Gastroesophageal sphincter (tissue), 4 donors: ENCODE results near the gene KIRREL1. TPM values are rescaled to one million over a fixed set of nuclear protein-coding genes. Genes with fewer than 3 reads are reported as not detected.

Source experiments
- ATAC-seq: fragments of 150-250 bp; one replicate; pipeline ENCODE4 v1.9.1; 2016; ENCODE audit warnings: mild to moderate bottlenecking, moderate library complexity
- H3K27ac ChIP-seq, 4 donors: fragments of 200-600 bp; sonication (generic) in 3 of 4; 1 replicate in 3 of 4; 2 replicates in 1 of 4; pipeline ENCODE4 v1.5.1; 2016 to 2019
- H3K27me3 ChIP-seq: fragments of 200-600 bp; sonication (generic); one replicate; pipeline ENCODE4 v1.5.1; 2019
- H3K36me3 ChIP-seq, 2 donors: fragments of 200-600 bp; sonication (generic); one replicate each; pipeline ENCODE4 v1.5.1; 2019; ENCODE audit warnings: control low read depth in 1 of 2
- H3K4me1 ChIP-seq, 3 donors: fragments of 200-600 bp; sonication (generic); 1 replicate in 2 of 3; 2 replicates in 1 of 3; pipeline ENCODE4 v1.5.1; 2016 to 2019; ENCODE audit warnings: control low read depth in 2 of 3
- H3K4me3 ChIP-seq, 2 donors: fragments of 200-600 bp; sonication (generic); one replicate each; pipeline ENCODE4 v1.5.1; 2019; ENCODE audit warnings: mild to moderate bottlenecking in 1 of 2, moderate library complexity in 1 of 2
- H3K9me3 ChIP-seq, 3 donors: fragments of 200-600 bp; sonication (generic); one replicate each; pipeline ENCODE4 v1.5.1; 2017 to 2019; ENCODE audit warnings: control low read depth in 2 of 3
- EP300 ChIP-seq: sonication (generic); formaldehyde crosslinking; IDR thresholded peaks from one replicate; pipeline ENCODE4 v1.6.1; 2017; ENCODE audit warnings: antibody characterized with exemption, mild to moderate bottlenecking
- POLR2A ChIP-seq, 2 donors: fragments of 450-650 bp; IDR thresholded peaks; one replicate each; pipeline ENCODE4 v1.6.1; 2017; ENCODE audit warnings: antibody characterized with exemption in 2 of 2, mild to moderate bottlenecking in 2 of 2, moderate library complexity in 1 of 2
- POLR2AphosphoS5 ChIP-seq: sonication (generic); formaldehyde crosslinking; IDR thresholded peaks from one replicate; pipeline ENCODE4 v1.6.1; 2017; ENCODE audit warnings: antibody characterized with exemption
- whole genome bisulfite sequencing, 2 donors: methylation state at CpG; one replicate each; pipeline ENCODE4 v1.1.5; 2018; ENCODE audit warnings: low coverage in 1 of 2; 5-methylcytosine and 5-hydroxymethylcytosine counted together
- total RNA-seq, 4 donors: library from RNA; depleted of rRNA; stranded (reverse); fragments of >200 nt; gene quantifications; one replicate each; pipeline ENCODE4 v1.1.0, GENCODE V29; 2016
- TF ChIP-seq, protein P1 (sequence below), 4 experiments: fragments of 200-600 bp in 2 of 4; fragments of 450-650 bp in 2 of 4; sonication (generic) in 1 of 4; IDR thresholded peaks; one replicate each; pipeline ENCODE4 v1.5.1; 2017 to 2019; ENCODE audit warnings: antibody characterized with exemption in 4 of 4, mild to moderate bottlenecking in 2 of 4, moderate library complexity in 2 of 4

KIRREL1 gene
- total RNA-seq, 4 donors from 2014 or later, result 43.1 to 73.1 (median 48.1) TPM

GRCh38 chr1:158100498-158100897, 107.1 kb downstream of the KIRREL1 start:
- no peak for ATAC-seq

GRCh38 chr1:158101455-158101854, 108.0 kb downstream of the KIRREL1 start:
- H3K36me3 ChIP-seq, result no peaks in the 10 kb centered on the region
- no peaks in the 10 kb centered on the region for H3K4me1 ChIP-seq
- 83 to 100% methylated on average over 1 to 2 of the region's 2 CpGs for WGBS, 2 donors
- TF ChIP-seq EP300, result no peak
- TF ChIP-seq POLR2AphosphoS5, result no peak
- TF ChIP-seq POLR2A (IDR thresholded peaks at IDR 0.05), result no peak
- TF ChIP-seq, protein P1, sequence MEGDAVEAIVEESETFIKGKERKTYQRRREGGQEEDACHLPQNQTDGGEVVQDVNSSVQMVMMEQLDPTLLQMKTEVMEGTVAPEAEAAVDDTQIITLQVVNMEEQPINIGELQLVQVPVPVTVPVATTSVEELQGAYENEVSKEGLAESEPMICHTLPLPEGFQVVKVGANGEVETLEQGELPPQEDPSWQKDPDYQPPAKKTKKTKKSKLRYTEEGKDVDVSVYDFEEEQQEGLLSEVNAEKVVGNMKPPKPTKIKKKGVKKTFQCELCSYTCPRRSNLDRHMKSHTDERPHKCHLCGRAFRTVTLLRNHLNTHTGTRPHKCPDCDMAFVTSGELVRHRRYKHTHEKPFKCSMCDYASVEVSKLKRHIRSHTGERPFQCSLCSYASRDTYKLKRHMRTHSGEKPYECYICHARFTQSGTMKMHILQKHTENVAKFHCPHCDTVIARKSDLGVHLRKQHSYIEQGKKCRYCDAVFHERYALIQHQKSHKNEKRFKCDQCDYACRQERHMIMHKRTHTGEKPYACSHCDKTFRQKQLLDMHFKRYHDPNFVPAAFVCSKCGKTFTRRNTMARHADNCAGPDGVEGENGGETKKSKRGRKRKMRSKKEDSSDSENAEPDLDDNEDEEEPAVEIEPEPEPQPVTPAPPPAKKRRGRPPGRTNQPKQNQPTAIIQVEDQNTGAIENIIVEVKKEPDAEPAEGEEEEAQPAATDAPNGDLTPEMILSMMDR (IDR thresholded peaks at IDR 0.05), result no peak
- no peak overlapping the region for H3K27ac ChIP-seq
- ATAC-seq, result no peak
- no peak overlapping the region for H3K4me3 ChIP-seq
- peaks cover 25% of the 10 kb centered on the region for H3K27me3 ChIP-seq
- H3K9me3 ChIP-seq, result no peaks in the 10 kb centered on the region

More at GRCh38 chr1:158100498-158100897, 107.1 kb downstream of the KIRREL1 start:
- Histone ChIP-seq H3K4me1 (no peaks in the 10 kb centered on the region), H3K27ac (no peak overlapping the region), H3K9me3 (no peaks in the 10 kb centered on the region), H3K4me3 (no peak overlapping the region), H3K27me3 (peaks cover 16% of the 10 kb centered on the region), H3K36me3 (peaks cover 0 to 3% of the 10 kb centered on the region in 2 donors)
- 46 to 48% methylated on average over 2 of the region's 2 CpGs for WGBS, 2 donors
- TF ChIP-seq POLR2AphosphoS5 (no peak), POLR2A (IDR thresholded peaks at IDR 0.05) (no peak), EP300 (no peak)
- TF ChIP-seq, protein P1 (IDR thresholded peaks at IDR 0.05), result no peak

GRCh38 chr1:158101927-158102326, 108.5 kb downstream of the KIRREL1 start:
- TF ChIP-seq, protein P1 (IDR thresholded peaks at IDR 0.05), result no peak
- H3K36me3 ChIP-seq, result no peaks in the 10 kb centered on the region
- no peak for ATAC-seq
- H3K4me3 ChIP-seq, result no peak overlapping the region
- no peaks in the 10 kb centered on the region for H3K4me1 ChIP-seq
- H3K27ac ChIP-seq, result no peak overlapping the region
- no peaks in the 10 kb centered on the region for H3K9me3 ChIP-seq
- peaks cover 30% of the 10 kb centered on the region for H3K27me3 ChIP-seq
- 33% methylated on average over 1 of the region's 1 CpG; no CpG with 5 or more reads in 1 of the 2 donors for WGBS, 2 donors

- H3K27ac ChIP-seq, result no peak overlapping the region
- H3K27me3 ChIP-seq, result peaks cover 39% of the 10 kb centered on the region
- no peak for ATAC-seq
- no peaks in the 10 kb centered on the region for H3K9me3 ChIP-seq
- no peaks in the 10 kb centered on the region for H3K36me3 ChIP-seq
- no peaks in the 10 kb centered on the region for H3K4me1 ChIP-seq
- TF ChIP-seq POLR2AphosphoS5 (no peak), POLR2A (IDR thresholded peaks at IDR 0.05) (no peak), EP300 (no peak)
- TF ChIP-seq, protein P1 (IDR thresholded peaks at IDR 0.05), result no peak
- 44 to 55% methylated on average over 5 to 6 of the region's 6 CpGs for WGBS, 2 donors
- no peak overlapping the region for H3K4me3 ChIP-seq
Measured at GRCh38 chr1:158102881-158103674, 109.6 kb downstream of the KIRREL1 start.

- H3K9me3 ChIP-seq, result no peaks in the 10 kb centered on the region
- TF ChIP-seq POLR2AphosphoS5 (no peak), EP300 (no peak), POLR2A (IDR thresholded peaks at IDR 0.05) (no peak)
- TF ChIP-seq, protein P1 (IDR thresholded peaks at IDR 0.05), result no peak
- H3K27ac ChIP-seq, result no peak overlapping the region
- no peaks in the 10 kb centered on the region for H3K36me3 ChIP-seq
- ATAC-seq, result no peak
- no peaks in the 10 kb centered on the region for H3K4me1 ChIP-seq
- H3K27me3 ChIP-seq, result peaks cover 39% of the 10 kb centered on the region
- WGBS, 2 donors, result 43 to 56% methylated on average over 4 to 5 of the region's 5 CpGs
- H3K4me3 ChIP-seq, result no peak overlapping the region
Measured at GRCh38 chr1:158103861-158104522, 110.5 kb downstream of the KIRREL1 start.
